Activated CD4-positive, alpha-beta memory T cell treated with anti-CD3 and anti-CD28 coated beads, Interleukin-2, amount 10 ng/mL, durations not matched to agents 7 days and 5 days (primary cell): ENCODE data around the gene LYRM1. TPM values are rescaled to one million over a fixed set of nuclear protein-coding genes. Genes with fewer than 3 reads are reported as not detected.

Experiments
- CTCF ChIA-PET: fragments of 350-600 bp; sonication (Branson Sonifier 250); formaldehyde crosslinking; loops from one replicate; lab custom pipeline; 2021; ENCODE audit warnings: antibody characterized with exemption, inconsistent platforms; lab: Charles Lee
- POLR2A ChIA-PET: fragments of 350-600 bp; sonication (Branson Sonifier 250); formaldehyde crosslinking; loops from one replicate; lab custom pipeline; 2021; ENCODE audit warnings: antibody characterized with exemption; lab: Charles Lee
- DNase-seq: peaks from one replicate; pipeline ENCODE4 v3.0.0-alpha.2; 2020
- H3K27ac Mint-ChIP-seq: one replicate; pipeline ENCODE4 v1.8.0; 2021; ENCODE audit warnings: mild to moderate bottlenecking, mixed read lengths
- H3K27me3 Mint-ChIP-seq: one replicate; pipeline ENCODE4 v1.8.0; 2021; ENCODE audit warnings: mixed read lengths
- H3K36me3 Mint-ChIP-seq: one replicate; pipeline ENCODE4 v1.8.0; 2021; ENCODE audit warnings: low read depth, mixed read lengths
- H3K4me1 Mint-ChIP-seq: one replicate; pipeline ENCODE4 v1.8.0; 2021; ENCODE audit warnings: mixed read lengths
- H3K4me3 Mint-ChIP-seq: one replicate; pipeline ENCODE4 v1.8.0; 2021; ENCODE audit warnings: mild to moderate bottlenecking, mixed read lengths
- H3K9me3 Mint-ChIP-seq: one replicate; pipeline ENCODE4 v1.8.0; 2021; ENCODE audit warnings: mixed read lengths
- total RNA-seq, 2 experiments: library from RNA; stranded (reverse); gene quantifications; one replicate each; pipeline ENCODE4 v1.2.3, GENCODE V29; 2021

Gene LYRM1
- total RNA-seq, 2 experiments from 2014 or later, result 45.2 to 47.0 TPM

GRCh38 chr16:20903899-20904506 is 3.4 kb downstream of the LYRM1 start:
- peak overlapping the region; percentile 83 for H3K4me3 Mint-ChIP-seq
- H3K9me3 Mint-ChIP-seq, result peaks cover 3% of the 10 kb centered on the region
- ChIA-PET POLR2A (interaction anchor here (0.7 to 7.5 kb wide), 9 partner anchors 7 to 163 kb away, joined by 3 to 113 read pairs (median 10); partner anchors contain the start of genes ERI2, REXO5 and THUMPD1), CTCF (interaction anchor here (0.6 to 1.5 kb wide), 3 partner anchors 30 to 56 kb away, joined by 3 to 5 read pairs (median 4); no protein-coding TSS in a partner anchor)
- H3K36me3 Mint-ChIP-seq, result peaks cover 78% of the 10 kb centered on the region
- H3K27ac Mint-ChIP-seq, result peak overlapping the region; percentile 82
- H3K4me1 Mint-ChIP-seq, result peaks cover 78% of the 10 kb centered on the region
- no peak for DNase-seq
- no peaks in the 10 kb centered on the region for H3K27me3 Mint-ChIP-seq

GRCh38 chr16:20904507-20905081 is 4.0 kb downstream of the LYRM1 start:
- peaks cover 83% of the 10 kb centered on the region for H3K36me3 Mint-ChIP-seq
- POLR2A ChIA-PET, result interaction anchor here (0.9 to 7.5 kb wide), 6 partner anchors 11 to 163 kb away, joined by 3 to 113 read pairs (median 3); partner anchors contain the start of gene THUMPD1
- H3K4me1 Mint-ChIP-seq, result peaks cover 78% of the 10 kb centered on the region
- no peaks in the 10 kb centered on the region for H3K27me3 Mint-ChIP-seq
- peak overlapping the region; percentile 83 for H3K4me3 Mint-ChIP-seq
- DNase-seq, result peak; percentile 28
- CTCF ChIA-PET, result interaction anchor here (1.2 kb wide), 1 partner anchor 30 kb away, joined by 4 read pairs; no protein-coding TSS in a partner anchor
- peaks cover 3% of the 10 kb centered on the region for H3K9me3 Mint-ChIP-seq
- H3K27ac Mint-ChIP-seq, result peak overlapping the region; percentile 82

GRCh38 chr16:20905576-20905975 is 5.0 kb downstream of the LYRM1 start:
- no peak overlapping the region for H3K27ac Mint-ChIP-seq
- H3K9me3 Mint-ChIP-seq, result peaks cover 3% of the 10 kb centered on the region
- peaks cover 88% of the 10 kb centered on the region for H3K4me1 Mint-ChIP-seq
- POLR2A ChIA-PET, result interaction anchor here (0.9 to 1.4 kb wide), 3 partner anchors 10 to 38 kb away, joined by 3 read pairs; no protein-coding TSS in a partner anchor
- H3K27me3 Mint-ChIP-seq, result no peaks in the 10 kb centered on the region
- CTCF ChIA-PET, result no interaction called here
- peaks cover 83% of the 10 kb centered on the region for H3K36me3 Mint-ChIP-seq
- DNase-seq, result no peak
- H3K4me3 Mint-ChIP-seq, result no peak overlapping the region

GRCh38 chr16:20906341-20907255 is 6.0 kb downstream of the LYRM1 start:
- no peak overlapping the region for H3K27ac Mint-ChIP-seq
- no peaks in the 10 kb centered on the region for H3K27me3 Mint-ChIP-seq
- no peak for DNase-seq
- no peak overlapping the region for H3K4me3 Mint-ChIP-seq
- H3K9me3 Mint-ChIP-seq, result peaks cover 3% of the 10 kb centered on the region
- ChIA-PET CTCF (interaction anchor here (1.3 kb wide), 2 partner anchors 31 to 32 kb away, joined by 3 read pairs; no protein-coding TSS in a partner anchor), POLR2A (interaction anchor here (1.4 to 3.7 kb wide), 2 partner anchors 32 to 37 kb away, joined by 3 to 10 read pairs; no protein-coding TSS in a partner anchor)
- H3K36me3 Mint-ChIP-seq, result peaks cover 73% of the 10 kb centered on the region
- peaks cover 92% of the 10 kb centered on the region for H3K4me1 Mint-ChIP-seq

- ChIA-PET POLR2A (interaction anchor here (0.8 to 7.8 kb wide), 9 partner anchors 10 to 104 kb away, joined by 3 to 76 read pairs (median 6); partner anchors contain the start of genes DCUN1D3, ERI2, LYRM1 and REXO5), CTCF (interaction anchor here (0.7 to 2.6 kb wide), 8 partner anchors 9 to 205 kb away, joined by 3 to 8 read pairs (median 3); partner anchors contain the start of genes DCUN1D3 and LYRM1)
- H3K4me3 Mint-ChIP-seq, result peak overlapping the region; percentile 0
- peak overlapping the region; percentile 84 for H3K27ac Mint-ChIP-seq
- no peaks in the 10 kb centered on the region for H3K27me3 Mint-ChIP-seq
- DNase-seq, result no peak
- no peaks in the 10 kb centered on the region for H3K9me3 Mint-ChIP-seq
- H3K4me1 Mint-ChIP-seq, result peaks cover 71% of the 10 kb centered on the region
- peaks cover 46% of the 10 kb centered on the region for H3K36me3 Mint-ChIP-seq
Measured at GRCh38 chr16:20910781-20911321, 10.3 kb downstream of the LYRM1 start.

- CTCF ChIA-PET, result interaction anchor here (1.1 to 2.6 kb wide), 7 partner anchors 8 to 37 kb away, joined by 3 to 8 read pairs (median 3); partner anchors contain the start of genes DCUN1D3 and LYRM1
- H3K36me3 Mint-ChIP-seq, result peaks cover 46% of the 10 kb centered on the region
- peak overlapping the region; percentile 0 for H3K4me3 Mint-ChIP-seq
- no peaks in the 10 kb centered on the region for H3K9me3 Mint-ChIP-seq
- peak overlapping the region; percentile 84 for H3K27ac Mint-ChIP-seq
- DNase-seq, result no peak
- H3K4me1 Mint-ChIP-seq, result peaks cover 67% of the 10 kb centered on the region
- POLR2A ChIA-PET, result interaction anchor here (0.8 to 7.8 kb wide), 9 partner anchors 11 to 105 kb away, joined by 3 to 76 read pairs (median 6); partner anchors contain the start of genes DCUN1D3, ERI2, LYRM1 and REXO5
- no peaks in the 10 kb centered on the region for H3K27me3 Mint-ChIP-seq
Measured at GRCh38 chr16:20911361-20911760, 10.8 kb downstream of the LYRM1 start.

GRCh38 chr16:20916289-20916688 is 15.7 kb downstream of the LYRM1 start:
- ChIA-PET CTCF (interaction anchor here (0.9 kb wide), 1 partner anchor 66 kb away, joined by 3 read pairs; no protein-coding TSS in a partner anchor), POLR2A (interaction anchor here (1.1 kb wide), 1 partner anchor 11 kb away, joined by 3 read pairs; no protein-coding TSS in a partner anchor)
- no peak for DNase-seq
- Mint-ChIP-seq H3K27me3 (no peaks in the 10 kb centered on the region), H3K4me1 (peaks cover 49% of the 10 kb centered on the region), H3K4me3 (no peak overlapping the region), H3K36me3 (peaks cover 49% of the 10 kb centered on the region), H3K9me3 (peaks cover 2% of the 10 kb centered on the region), H3K27ac (no peak overlapping the region)

- H3K27me3 Mint-ChIP-seq, result no peaks in the 10 kb centered on the region
- peaks cover 43% of the 10 kb centered on the region for H3K4me1 Mint-ChIP-seq
- H3K27ac Mint-ChIP-seq, result no peak overlapping the region
- POLR2A ChIA-PET, result no interaction called here
- peaks cover 49% of the 10 kb centered on the region for H3K36me3 Mint-ChIP-seq
- peaks cover 2% of the 10 kb centered on the region for H3K9me3 Mint-ChIP-seq
- CTCF ChIA-PET, result no interaction called here
- no peak for DNase-seq
- H3K4me3 Mint-ChIP-seq, result no peak overlapping the region
Measured at GRCh38 chr16:20916942-20917341, 16.4 kb downstream of the LYRM1 start.

GRCh38 chr16:20918486-20919239 is 18.1 kb downstream of the LYRM1 start:
- H3K4me1 Mint-ChIP-seq, result peaks cover 37% of the 10 kb centered on the region
- H3K4me3 Mint-ChIP-seq, result no peak overlapping the region
- no peak for DNase-seq
- CTCF ChIA-PET, result interaction anchor here (2.1 kb wide), 1 partner anchor 44 kb away, joined by 6 read pairs; no protein-coding TSS in a partner anchor
- H3K36me3 Mint-ChIP-seq, result peaks cover 58% of the 10 kb centered on the region
- no peak overlapping the region for H3K27ac Mint-ChIP-seq
- POLR2A ChIA-PET, result interaction anchor here (1.4 kb wide), 1 partner anchor 12 kb away, joined by 3 read pairs; no protein-coding TSS in a partner anchor
- peaks cover 2% of the 10 kb centered on the region for H3K9me3 Mint-ChIP-seq
- H3K27me3 Mint-ChIP-seq, result no peaks in the 10 kb centered on the region

- Mint-ChIP-seq H3K27ac (no peak overlapping the region), H3K36me3 (peaks cover 64% of the 10 kb centered on the region), H3K4me3 (no peak overlapping the region), H3K27me3 (no peaks in the 10 kb centered on the region), H3K9me3 (peaks cover 2% of the 10 kb centered on the region), H3K4me1 (peaks cover 32% of the 10 kb centered on the region)
- ChIA-PET CTCF (interaction anchor here (0.7 to 2.1 kb wide), 2 partner anchors 9 to 46 kb away, joined by 3 to 6 read pairs; no protein-coding TSS in a partner anchor), POLR2A (interaction anchor here (0.7 to 2.4 kb wide), 4 partner anchors 17 to 114 kb away, joined by 3 to 10 read pairs (median 3); partner anchors contain the start of genes ERI2 and REXO5)
- no peak for DNase-seq
Measured at GRCh38 chr16:20920091-20920490, 19.5 kb downstream of the LYRM1 start.

GRCh38 chr16:20920799-20921198 is 20.2 kb downstream of the LYRM1 start:
- Mint-ChIP-seq H3K36me3 (peaks cover 65% of the 10 kb centered on the region), H3K4me1 (peaks cover 28% of the 10 kb centered on the region), H3K27ac (no peak overlapping the region), H3K9me3 (peaks cover 2% of the 10 kb centered on the region), H3K4me3 (no peak overlapping the region), H3K27me3 (no peaks in the 10 kb centered on the region)
- no peak for DNase-seq
- CTCF ChIA-PET, result interaction anchor here (0.7 kb wide), 1 partner anchor 10 kb away, joined by 3 read pairs; no protein-coding TSS in a partner anchor
- POLR2A ChIA-PET, result interaction anchor here (0.6 to 2.4 kb wide), 3 partner anchors 18 to 115 kb away, joined by 3 to 10 read pairs (median 4); partner anchors contain the start of genes ERI2 and REXO5
